ENCODE measurements around the gene OVAAL. TPM values are rescaled to one million over a fixed set of nuclear protein-coding genes. Genes with fewer than 3 reads are reported as not detected.

The OVAAL gene
- total and polyA plus RNA-seq, 4 donors, result 0.17 TPM; not detected in 3

DNA sequence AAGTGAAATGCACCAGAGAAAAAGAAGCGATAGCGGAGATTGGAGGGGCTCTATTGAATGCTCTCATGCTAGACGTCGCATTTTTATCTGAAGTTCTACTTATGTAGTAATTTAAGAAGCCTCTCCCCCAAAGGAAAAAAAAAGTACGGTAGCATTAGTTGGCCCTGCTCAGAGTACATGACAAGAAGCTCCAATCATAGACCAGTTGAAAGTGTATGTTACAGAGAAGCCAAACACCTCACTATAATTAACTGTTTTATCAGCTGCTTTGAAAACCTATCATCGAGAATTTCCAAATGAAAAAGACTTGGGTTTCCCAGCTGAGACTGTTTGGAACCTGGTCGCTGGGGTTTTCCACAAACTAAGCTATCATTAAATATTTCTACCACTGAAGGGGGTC is 19.6 kb upstream of the OVAAL start:
- TF ChIP-seq CTCF (IDR thresholded peaks at IDR 0.05; ENCODE audit: control extremely low read depth, extremely low read depth), result no peak
- Histone ChIP-seq H3K9me3 (ENCODE audit: control insufficient read depth in 4 of 4, insufficient read depth in 3 of 4, low read length in 3 of 4) (no peaks in the 10 kb centered on the region), H3K36me3 (ENCODE audit: control insufficient read depth in 4 of 4, insufficient read depth in 4 of 4, low read length in 4 of 4) (no peaks in the 10 kb centered on the region), H3K27me3 (ENCODE audit: control insufficient read depth in 3 of 3, insufficient read depth in 3 of 3, low read length in 2 of 3) (no peaks in the 10 kb centered on the region), H3K27ac (ENCODE audit: low read depth in 1 of 2, low read length in 1 of 2) (peak overlapping the region in 1 of 2 donors; percentile 56), H3K4me1 (ENCODE audit: control insufficient read depth in 5 of 5, insufficient read depth in 5 of 5, low read length in 5 of 5) (peaks cover 0 to 31% (median 0%) of the 10 kb centered on the region in 5 donors), H3K9ac (ENCODE audit: insufficient read depth in 1 of 2, low read length in 2 of 2) (no peak overlapping the region), H3K4me3 (no peak overlapping the region)
- no peak for ATAC-seq (ENCODE audit: insufficient read depth, low FRiP score)
- no peak for DNase-seq
- WGBS, 2 donors, result 89 to 92% methylated on average over 7 of the region's 7 CpGs

GRCh38 chr1:180540697-180541594 is 17.8 kb upstream of the OVAAL start:
- H3K4me3 ChIP-seq, result no peak overlapping the region
- no peaks in the 10 kb centered on the region for H3K27me3 ChIP-seq (ENCODE audit: control insufficient read depth in 3 of 3, insufficient read depth in 3 of 3, low read length in 2 of 3)
- H3K4me1 ChIP-seq (ENCODE audit: control insufficient read depth in 5 of 5, insufficient read depth in 5 of 5, low read length in 5 of 5), result peaks cover 0 to 31% (median 0%) of the 10 kb centered on the region in 5 donors
- no peaks in the 10 kb centered on the region for H3K36me3 ChIP-seq (ENCODE audit: control insufficient read depth in 4 of 4, insufficient read depth in 4 of 4, low read length in 4 of 4)
- H3K9ac ChIP-seq (ENCODE audit: insufficient read depth in 1 of 2, low read length in 2 of 2), result no peak overlapping the region
- H3K27ac ChIP-seq (ENCODE audit: low read depth in 1 of 2, low read length in 1 of 2), result peak overlapping the region in 1 of 2 donors; percentile 86
- DNase-seq, result no peak
- ATAC-seq (ENCODE audit: insufficient read depth, low FRiP score), result no peak
- no peaks in the 10 kb centered on the region for H3K9me3 ChIP-seq (ENCODE audit: control insufficient read depth in 4 of 4, insufficient read depth in 3 of 4, low read length in 3 of 4)
- WGBS, 2 donors, result 75 to 85% methylated on average over 14 of the region's 14 CpGs
- TF ChIP-seq CTCF (IDR thresholded peaks at IDR 0.05; ENCODE audit: control extremely low read depth, extremely low read depth), result no peak

DNA sequence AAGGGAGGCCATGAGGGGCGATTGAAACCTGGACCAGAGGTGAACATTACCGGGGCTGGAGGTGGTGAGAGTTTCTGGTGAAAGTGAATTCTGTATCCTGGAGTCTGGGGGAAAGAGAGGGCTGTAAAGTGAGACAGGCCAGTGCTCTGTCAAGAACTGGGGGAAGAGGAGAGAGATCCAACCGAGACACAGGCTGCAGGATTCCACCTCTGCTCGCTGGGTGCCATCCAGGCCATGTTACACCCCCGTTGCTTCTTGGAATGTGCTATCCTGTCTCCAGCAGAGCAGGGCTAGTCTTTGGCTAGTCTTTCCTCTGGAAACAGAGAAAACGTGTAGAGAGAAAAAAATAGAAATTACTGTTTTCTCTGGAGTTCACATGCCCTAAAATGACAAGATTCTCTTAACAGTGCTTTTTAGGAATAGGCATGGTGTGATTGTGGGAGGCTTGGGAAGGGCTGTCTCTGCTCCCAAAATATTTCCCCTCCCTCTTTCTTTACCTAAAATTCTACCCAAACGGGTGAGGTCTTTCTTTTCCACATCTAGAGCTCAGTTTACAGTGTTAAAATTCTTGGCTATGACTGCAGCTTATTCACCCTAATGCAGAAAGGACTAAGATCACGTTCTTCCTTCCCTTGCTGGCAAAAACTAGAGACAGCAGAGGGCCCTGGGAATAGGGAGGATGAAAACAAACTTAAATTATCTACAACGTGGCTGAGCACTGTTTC is 16.5 kb upstream of the OVAAL start:
- H3K4me1 ChIP-seq (ENCODE audit: control insufficient read depth in 5 of 5, insufficient read depth in 5 of 5, low read length in 5 of 5), result peaks cover 0 to 34% (median 0%) of the 10 kb centered on the region in 5 donors
- no peak for TF ChIP-seq CTCF (IDR thresholded peaks at IDR 0.05; ENCODE audit: control extremely low read depth, extremely low read depth)
- H3K9me3 ChIP-seq (ENCODE audit: control insufficient read depth in 4 of 4, insufficient read depth in 3 of 4, low read length in 3 of 4), result no peaks in the 10 kb centered on the region
- peak overlapping the region in 1 of 2 donors; percentile 86 for H3K27ac ChIP-seq (ENCODE audit: low read depth in 1 of 2, low read length in 1 of 2)
- H3K27me3 ChIP-seq (ENCODE audit: control insufficient read depth in 3 of 3, insufficient read depth in 3 of 3, low read length in 2 of 3), result no peaks in the 10 kb centered on the region
- no peak overlapping the region for H3K4me3 ChIP-seq
- WGBS, 2 donors, result 68 to 80% methylated on average over 9 of the region's 9 CpGs
- ATAC-seq (ENCODE audit: insufficient read depth, low FRiP score) (no peak), DNase-seq (peak in 1 of 3 donors; percentile 25)
- H3K36me3 ChIP-seq (ENCODE audit: control insufficient read depth in 4 of 4, insufficient read depth in 4 of 4, low read length in 4 of 4), result no peaks in the 10 kb centered on the region
- no peak overlapping the region for H3K9ac ChIP-seq (ENCODE audit: insufficient read depth in 1 of 2, low read length in 2 of 2)
